Prostate gland (tissue), 2 donors: ENCODE measurements around the gene FHOD1. TPM values are rescaled to one million over a fixed set of nuclear protein-coding genes. Genes with fewer than 3 reads are reported as not detected.

ENCODE experiments used
- DNase-seq: peaks from one replicate; pipeline ENCODE4 v3.0.0-alpha.2; 2019; ENCODE audit warnings: low spot score
- H3K27ac ChIP-seq, 2 donors: fragments of 200-600 bp; sonication (generic); 2 replicates each; pipeline ENCODE4 v1.5.1; 2017 to 2019
- H3K27me3 ChIP-seq: fragments of 200-600 bp; sonication (generic); replicated peaks from 2 replicates; pipeline ENCODE4 v1.5.1; 2019; ENCODE audit not compliant: insufficient read depth
- H3K36me3 ChIP-seq, 2 donors: fragments of 200-600 bp; sonication (generic); 1 replicate in 1 of 2; 2 replicates in 1 of 2; pipeline versions ENCODE4 v1.5.1 to v1.8.1; 2017 to 2019
- H3K4me1 ChIP-seq: fragments of 200-600 bp; sonication (generic); replicated peaks from 2 replicates; pipeline ENCODE4 v1.5.1; 2019
- H3K4me3 ChIP-seq, 2 donors: fragments of 200-600 bp; sonication (generic); 2 replicates each; pipeline ENCODE4 v1.5.1; 2017 to 2019
- H3K9me3 ChIP-seq: fragments of 200-600 bp; sonication (generic); 2 replicates; pipeline ENCODE4 v1.5.1; 2017
- POLR2A ChIP-seq: fragments of 450-650 bp; IDR thresholded peaks from one replicate; pipeline ENCODE4 v1.6.1; 2016; ENCODE audit warnings: antibody characterized with exemption, mild to moderate bottlenecking
- POLR2AphosphoS5 ChIP-seq: sonication (generic); formaldehyde crosslinking; IDR thresholded peaks from one replicate; pipeline ENCODE4 v1.6.1; 2017; ENCODE audit warnings: antibody characterized with exemption
- WGBS: methylation state at CpG from one replicate; pipeline ENCODE4 v1.1.5; 2018; 5-methylcytosine and 5-hydroxymethylcytosine counted together
- intact Hi-C: fragments of 100-400 bp; cut with DNase I; formaldehyde crosslinking; loops from one replicate; pipeline ENCODE4 v1.14.2; 2022
- microRNA counts, 2 donors: library from miRNA; unstranded; fragments of <30 nt; microRNA quantifications; one replicate each; lab custom pipeline; 2016 to 2017
- microRNA-seq: library from miRNA; unstranded; fragments of <30 nt; microRNA quantifications from one replicate; pipeline ENCODE4, GENCODE V29; 2016
- small RNA-seq, 2 donors: library from RNA; depleted of rRNA; stranded (forward); fragments of <200 nt; gene quantifications; one replicate each; pipeline ENCODE3, GENCODE V24; 2016
- total RNA-seq, 2 donors: library from RNA; depleted of rRNA; stranded (reverse); fragments of >200 nt; gene quantifications; one replicate each; pipeline ENCODE4 v1.1.0, GENCODE V29; 2016
- TF ChIP-seq, protein P1 (sequence below), 4 experiments: fragments of 200-600 bp in 2 of 4; fragments of 450-650 bp in 2 of 4; sonication (generic) in 2 of 4; IDR thresholded peaks; 1 replicate in 3 of 4; 2 replicates in 1 of 4; pipeline ENCODE4 v1.5.1; 2016 to 2019; ENCODE audit warnings: antibody characterized with exemption in 4 of 4, mild to moderate bottlenecking in 2 of 4, moderate library complexity in 2 of 4

FHOD1 gene
- total RNA-seq, 2 donors from 2014 or later = 11.2 to 46.1 TPM

GRCh38 chr16:67181346-67181745 is 65.9 kb downstream of the FHOD1 start:
- no peaks in the 10 kb centered on the region for H3K36me3 ChIP-seq
- intact Hi-C loops = no loop called here
- no peak overlapping the region for H3K4me3 ChIP-seq
- DNase-seq = no peak
- H3K4me1 ChIP-seq = peaks cover 21% of the 10 kb centered on the region
- no peak for TF ChIP-seq POLR2A
- TF ChIP-seq, protein P1, sequence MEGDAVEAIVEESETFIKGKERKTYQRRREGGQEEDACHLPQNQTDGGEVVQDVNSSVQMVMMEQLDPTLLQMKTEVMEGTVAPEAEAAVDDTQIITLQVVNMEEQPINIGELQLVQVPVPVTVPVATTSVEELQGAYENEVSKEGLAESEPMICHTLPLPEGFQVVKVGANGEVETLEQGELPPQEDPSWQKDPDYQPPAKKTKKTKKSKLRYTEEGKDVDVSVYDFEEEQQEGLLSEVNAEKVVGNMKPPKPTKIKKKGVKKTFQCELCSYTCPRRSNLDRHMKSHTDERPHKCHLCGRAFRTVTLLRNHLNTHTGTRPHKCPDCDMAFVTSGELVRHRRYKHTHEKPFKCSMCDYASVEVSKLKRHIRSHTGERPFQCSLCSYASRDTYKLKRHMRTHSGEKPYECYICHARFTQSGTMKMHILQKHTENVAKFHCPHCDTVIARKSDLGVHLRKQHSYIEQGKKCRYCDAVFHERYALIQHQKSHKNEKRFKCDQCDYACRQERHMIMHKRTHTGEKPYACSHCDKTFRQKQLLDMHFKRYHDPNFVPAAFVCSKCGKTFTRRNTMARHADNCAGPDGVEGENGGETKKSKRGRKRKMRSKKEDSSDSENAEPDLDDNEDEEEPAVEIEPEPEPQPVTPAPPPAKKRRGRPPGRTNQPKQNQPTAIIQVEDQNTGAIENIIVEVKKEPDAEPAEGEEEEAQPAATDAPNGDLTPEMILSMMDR (IDR thresholded peaks at IDR 0.05) = no peak
- TF ChIP-seq POLR2AphosphoS5 = no peak
- no peak overlapping the region for H3K27ac ChIP-seq
- 65% methylated on average over 2 of the region's 2 CpGs for WGBS
- no peaks in the 10 kb centered on the region for H3K27me3 ChIP-seq
- no peaks in the 10 kb centered on the region for H3K9me3 ChIP-seq

DNA sequence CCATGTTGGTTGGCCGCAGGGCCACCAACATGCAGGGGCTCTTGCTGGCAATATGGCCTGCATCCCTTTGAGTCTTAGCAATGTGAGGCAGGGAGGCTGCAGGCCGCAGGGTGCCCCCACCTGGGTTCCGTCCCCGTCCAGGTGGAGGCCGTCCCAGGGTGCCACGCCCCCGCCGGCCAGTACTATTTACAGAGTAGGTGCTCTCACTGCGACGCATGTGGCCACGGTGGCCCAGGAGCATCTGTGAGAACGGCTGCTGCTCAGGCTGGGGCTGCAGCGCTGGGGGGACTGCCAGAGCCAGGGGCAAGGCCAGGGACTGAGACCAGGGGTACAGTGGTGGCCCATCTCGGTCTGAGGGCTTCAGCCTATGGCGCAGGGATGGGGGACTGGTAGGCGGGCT is 67.1 kb downstream of the FHOD1 start:
- no peak overlapping the region for H3K27ac ChIP-seq

GRCh38 chr16:67179421-67180080 is 67.7 kb downstream of the FHOD1 start:
- WGBS = 86% methylated on average over 12 of the region's 13 CpGs
- H3K9me3 ChIP-seq = no peaks in the 10 kb centered on the region
- no peaks in the 10 kb centered on the region for H3K27me3 ChIP-seq
- H3K4me1 ChIP-seq = peaks cover 20% of the 10 kb centered on the region
- no peak overlapping the region for H3K4me3 ChIP-seq
- no peaks in the 10 kb centered on the region for H3K36me3 ChIP-seq
- TF ChIP-seq POLR2A = no peak
- TF ChIP-seq, protein P1 (IDR thresholded peaks at IDR 0.05) = no peak
- no peak for TF ChIP-seq POLR2AphosphoS5
- DNase-seq = no peak
- intact Hi-C loops = no loop called here
- H3K27ac ChIP-seq = peak overlapping the region in 1 of 2 donors; percentile 77

More for the DNA sequence above, 67.1 kb downstream of the FHOD1 start:
- Histone ChIP-seq H3K27me3 (no peaks in the 10 kb centered on the region), H3K4me1 (peaks cover 20% of the 10 kb centered on the region), H3K4me3 (no peak overlapping the region), H3K36me3 (no peaks in the 10 kb centered on the region), H3K9me3 (no peaks in the 10 kb centered on the region)
- DNase-seq = no peak
- WGBS = 93% methylated on average over 16 of the region's 16 CpGs
- no peak for TF ChIP-seq POLR2A
- TF ChIP-seq POLR2AphosphoS5 = no peak
- TF ChIP-seq, protein P1 (IDR thresholded peaks at IDR 0.05) = no peak
- intact Hi-C loops = no loop called here

MicroRNA genes within 50 kb of the gene (microRNA counts, 767-probe panel; counts per million panel counts)
- 431 to 1,799 counts per million in 2 donors for microRNA hsa-miR-328 (lab: Ali Mortazavi, UCI)

Small RNA genes lying within 50 kb of the gene (microRNA-seq; reads per million reads assigned to microRNA genes)
- 414 reads per million, percentile 84 among the genes with 10 or more reads in this experiment for gene MIR328

Small RNA genes lying within 50 kb of the gene (small RNA-seq; reads per million reads assigned to genes)
- gene MIR328 = 8.5 to 21.2 reads per million in 2 donors

Other genes with a start within 250 kb of the FHOD1 start
- 10 to 100 TPM; 27.0 to 46.2 TPM for gene CBFB, start 218.3 kb downstream of the FHOD1 start, total RNA-seq
- 10 to 100 TPM; 30.1 to 31.9 TPM for gene PHAF1, start 137.5 kb downstream of the FHOD1 start, total RNA-seq
- gene B3GNT9, start 96.5 kb downstream of the FHOD1 start, total RNA-seq = 10 to 100 TPM; 32.1 to 37.3 TPM
- gene TRADD, start 87.6 kb downstream of the FHOD1 start, total RNA-seq = 10 to 100 TPM; 33.3 to 56.3 TPM
- gene FBXL8, start 87.5 kb downstream of the FHOD1 start, total RNA-seq = 100 to 1,000 TPM in 1 of 2 donors, 10 to 100 TPM in 1; 67.9 to 124 TPM
- 100 to 1,000 TPM; 109 to 137 TPM for gene HSF4, start 82.7 kb downstream of the FHOD1 start, total RNA-seq
- gene NOL3, start 76.9 kb downstream of the FHOD1 start, total RNA-seq = 100 to 1,000 TPM in 1 of 2 donors, 10 to 100 TPM in 1; 60.8 to 129 TPM
- gene MATCAP1, start 63.5 kb downstream of the FHOD1 start, total RNA-seq = 10 to 100 TPM; 13.9 to 28.9 TPM
- gene EXOC3L1, start 57.3 kb downstream of the FHOD1 start, total RNA-seq = 1 to 10 TPM; 1.1 to 8.2 TPM
- 100 to 1,000 TPM in 1 of 2 donors, 10 to 100 TPM in 1; 91.6 to 105 TPM for gene E2F4, start 55.3 kb downstream of the FHOD1 start, total RNA-seq
- 10 to 100 TPM; 24.8 to 36.7 TPM for gene ELMO3, start 48.4 kb downstream of the FHOD1 start, total RNA-seq
- gene TMEM208, start 20.4 kb downstream of the FHOD1 start, total RNA-seq = 10 to 100 TPM; 39.1 to 57.1 TPM
- gene SLC9A5, start 1.5 kb upstream of the FHOD1 start, total RNA-seq = 1 to 10 TPM in 1 of 2 donors, under 1 TPM in 1; 0.27 to 2.6 TPM
- gene PLEKHG4, start 32.1 kb upstream of the FHOD1 start, total RNA-seq = 10 to 100 TPM in 1 of 2 donors, 1 to 10 TPM in 1; 7.7 to 57.8 TPM
- gene KCTD19, start 79.3 kb upstream of the FHOD1 start, total RNA-seq = 1 to 10 TPM in 1 of 2 donors, not detected in 1; 7.0 TPM
- 1 to 10 TPM in 1 of 2 donors, not detected in 1; 4.6 TPM for gene LRRC36, start 79.3 kb upstream of the FHOD1 start, total RNA-seq
- gene TPPP3, start 146.0 kb upstream of the FHOD1 start, total RNA-seq = 1 to 10 TPM; 3.4 to 10.0 TPM
- gene ZDHHC1, start 169.0 kb upstream of the FHOD1 start, total RNA-seq = 10 to 100 TPM; 20.3 to 69.8 TPM
- 10 to 100 TPM; 11.4 to 35.6 TPM for gene HSD11B2, start 183.6 kb upstream of the FHOD1 start, total RNA-seq
- gene ATP6V0D1, start 233.7 kb upstream of the FHOD1 start, total RNA-seq = 100 to 1,000 TPM in 1 of 2 donors, 10 to 100 TPM in 1; 98.3 to 138 TPM
- gene AGRP, start 236.1 kb upstream of the FHOD1 start, total RNA-seq = 1 to 10 TPM in 1 of 2 donors, not detected in 1; 1.5 TPM